Stromal cell of bone marrow (primary cell): Measurements from ENCODE around the gene LAT.
A peak's percentile ranks its signal among the peaks of the same experiment; 100 is the strongest.
"Not testable (repeated sequence)": the region's sequence is repeated elsewhere in the genome, so short reads cannot be mapped to it uniquely, and the experiment has no call there.

Experiments used
- DNase-seq: peaks from one replicate; pipeline ENCODE4 v3.0.0-alpha.2; 2012; ENCODE audit warnings: low read depth

Gene LAT, protein sequence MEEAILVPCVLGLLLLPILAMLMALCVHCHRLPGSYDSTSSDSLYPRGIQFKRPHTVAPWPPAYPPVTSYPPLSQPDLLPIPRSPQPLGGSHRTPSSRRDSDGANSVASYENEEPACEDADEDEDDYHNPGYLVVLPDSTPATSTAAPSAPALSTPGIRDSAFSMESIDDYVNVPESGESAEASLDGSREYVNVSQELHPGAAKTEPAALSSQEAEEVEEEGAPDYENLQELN

DNA sequence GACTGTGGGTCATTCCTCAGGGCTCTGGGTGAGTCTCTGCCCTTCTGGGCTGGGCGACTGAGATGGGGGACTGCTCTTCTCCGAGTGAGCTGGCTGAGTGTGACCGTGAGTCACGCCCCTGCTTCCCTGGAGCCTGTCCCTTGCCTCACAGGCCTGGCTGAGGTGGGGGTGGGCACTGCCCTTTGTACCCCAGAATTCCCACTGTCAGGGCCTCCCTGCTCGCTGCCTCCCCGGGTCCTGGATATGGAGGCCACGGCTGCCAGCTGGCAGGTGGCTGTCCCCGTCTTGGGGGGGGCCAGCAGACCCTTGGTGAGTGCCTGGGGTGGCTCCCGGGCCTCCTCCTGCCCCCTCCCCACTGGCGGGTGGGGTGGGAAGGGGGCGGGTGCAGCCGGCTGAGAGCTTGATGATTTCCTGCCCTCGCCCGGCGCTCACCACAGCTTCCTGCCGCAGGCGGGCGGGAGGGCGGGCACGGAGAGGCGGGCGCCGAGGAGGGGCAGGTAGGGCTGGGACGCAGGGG lies at the start of gene LAT:
Gene LAT (plus strand): TSS at position 434 of the 517 bp plus-strand sequence. CDS start 366 bp downstream, outside the sequence.
- DNase-seq = no peak

DNA sequence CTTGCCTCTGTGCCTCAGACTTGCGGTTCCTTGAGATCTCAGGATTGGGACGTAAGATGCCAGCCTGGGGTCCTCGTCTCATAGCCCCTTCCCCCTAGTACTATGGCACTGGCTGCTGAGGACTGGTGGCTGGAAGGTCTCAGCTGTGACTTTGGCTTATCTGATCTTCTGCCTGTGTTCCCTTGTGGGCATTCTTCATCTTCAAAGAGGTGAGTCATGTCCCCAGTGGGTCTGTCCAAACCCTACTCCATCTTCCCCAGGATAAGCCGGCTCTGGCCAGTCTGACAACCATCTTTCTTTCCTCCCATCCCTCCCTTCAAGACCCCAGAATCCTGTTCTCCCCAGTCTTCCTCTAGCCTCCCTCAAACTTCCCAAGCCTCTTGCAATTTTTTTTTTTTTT lies 49.5 kb upstream of the LAT start:
- no peak for DNase-seq

DNA sequence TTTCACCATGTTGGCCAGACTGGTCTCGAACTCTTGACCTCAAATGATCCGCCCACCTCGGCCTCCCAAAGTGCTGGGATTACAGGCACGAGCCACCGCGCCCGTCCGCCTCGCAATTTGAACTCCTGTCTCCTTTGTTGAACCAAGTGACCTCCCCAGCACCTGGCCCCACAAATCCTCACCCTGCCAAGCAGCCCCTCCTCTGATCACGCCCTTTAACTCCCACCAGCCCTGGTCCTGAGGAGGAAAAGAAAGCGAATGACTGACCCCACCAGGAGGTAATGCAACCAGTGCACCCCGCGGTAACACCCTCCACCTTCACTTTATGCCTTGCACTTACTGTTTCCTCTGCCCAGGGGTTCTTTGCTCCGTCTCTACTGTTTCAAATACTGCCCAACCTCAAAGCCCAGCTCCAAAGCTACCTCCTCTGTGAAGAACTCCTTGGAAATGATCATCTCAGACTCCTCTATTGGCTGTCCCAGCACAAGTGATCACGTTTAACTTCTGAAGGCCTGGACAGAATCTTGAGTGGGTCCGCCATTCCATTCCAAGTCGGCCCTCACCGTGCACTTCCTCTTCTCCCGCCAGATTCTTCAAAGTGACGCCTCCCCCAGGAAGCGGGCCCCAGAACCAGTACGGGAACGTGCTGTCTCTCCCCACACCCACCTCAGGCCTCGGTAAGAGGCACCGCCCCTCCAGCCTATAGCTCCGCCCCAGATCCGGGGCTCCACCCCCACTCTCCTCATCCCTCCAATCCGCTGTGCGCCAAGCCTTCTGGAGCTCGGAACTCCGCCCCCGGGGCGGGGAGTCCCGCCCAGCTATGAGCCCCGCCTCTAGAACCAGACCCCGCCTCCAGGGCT lies 48.7 kb upstream of the LAT start:
- peak; percentile 55 for DNase-seq

DNA sequence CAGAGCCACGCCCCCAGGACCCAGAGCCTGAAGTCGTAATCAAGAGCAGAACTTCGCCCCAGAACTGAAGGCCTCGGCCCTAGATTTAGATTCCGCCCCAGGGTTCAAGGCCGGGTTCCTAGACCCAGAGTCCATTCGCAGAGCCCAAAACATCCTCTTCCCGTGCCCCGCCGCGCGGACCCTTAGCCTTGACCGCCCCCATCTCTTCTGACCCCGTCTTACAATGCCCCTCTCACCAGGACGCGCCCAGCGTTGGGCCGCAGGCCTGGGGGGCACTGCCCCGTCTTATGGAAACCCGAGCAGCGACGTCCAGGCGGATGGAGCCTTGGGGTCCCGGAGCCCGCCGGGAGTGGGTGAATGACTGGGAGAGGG lies 48.1 kb upstream of the LAT start:
- no peak for DNase-seq

DNA sequence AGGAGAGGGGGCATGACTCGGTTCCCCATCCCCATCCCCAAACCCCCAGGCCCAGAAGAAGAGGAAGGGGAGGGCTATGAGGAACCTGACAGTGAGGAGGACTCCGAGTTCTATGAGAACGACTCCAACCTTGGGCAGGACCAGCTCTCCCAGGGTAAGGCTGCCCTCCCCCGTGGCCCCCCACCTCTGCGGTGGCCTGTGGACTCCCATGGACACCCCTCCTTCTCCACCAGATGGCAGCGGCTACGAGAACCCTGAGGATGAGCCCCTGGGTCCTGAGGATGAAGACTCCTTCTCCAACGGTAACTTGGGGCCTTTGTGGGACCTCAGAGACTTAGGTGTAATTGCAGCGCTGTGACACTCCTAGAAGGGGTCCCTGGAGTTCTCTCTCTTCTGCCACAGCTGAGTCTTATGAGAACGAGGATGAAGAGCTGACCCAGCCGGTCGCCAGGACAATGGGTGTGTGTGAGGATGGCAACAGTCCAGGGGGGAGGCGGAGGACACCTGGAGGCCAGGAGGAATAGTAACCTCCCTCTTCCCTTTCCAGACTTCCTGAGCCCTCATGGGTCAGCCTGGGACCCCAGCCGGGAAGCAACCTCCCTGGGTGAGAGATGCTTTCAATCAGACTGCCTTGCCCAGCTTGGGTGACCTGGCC lies 47.5 kb upstream of the LAT start:
- no peak for DNase-seq

DNA sequence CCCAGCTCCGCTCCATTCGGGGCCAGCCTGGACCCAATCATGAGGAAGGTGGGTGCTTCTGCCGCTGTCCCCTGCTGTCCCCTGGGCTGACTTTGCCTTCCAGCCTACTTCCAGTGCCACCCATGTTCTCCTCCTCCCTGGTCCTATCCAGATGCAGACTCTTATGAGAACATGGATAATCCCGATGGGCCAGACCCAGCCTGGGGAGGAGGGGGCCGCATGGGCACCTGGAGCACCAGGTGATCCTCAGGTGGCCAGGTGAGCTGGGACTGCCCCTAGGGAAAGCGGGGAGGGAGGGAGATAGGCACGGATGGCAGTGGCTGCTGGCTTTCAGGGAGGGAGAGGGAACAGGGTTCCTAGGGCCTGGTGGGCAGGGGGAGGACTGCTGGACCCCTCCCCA lies 46.1 kb upstream of the LAT start:
- DNase-seq = no peak

DNA sequence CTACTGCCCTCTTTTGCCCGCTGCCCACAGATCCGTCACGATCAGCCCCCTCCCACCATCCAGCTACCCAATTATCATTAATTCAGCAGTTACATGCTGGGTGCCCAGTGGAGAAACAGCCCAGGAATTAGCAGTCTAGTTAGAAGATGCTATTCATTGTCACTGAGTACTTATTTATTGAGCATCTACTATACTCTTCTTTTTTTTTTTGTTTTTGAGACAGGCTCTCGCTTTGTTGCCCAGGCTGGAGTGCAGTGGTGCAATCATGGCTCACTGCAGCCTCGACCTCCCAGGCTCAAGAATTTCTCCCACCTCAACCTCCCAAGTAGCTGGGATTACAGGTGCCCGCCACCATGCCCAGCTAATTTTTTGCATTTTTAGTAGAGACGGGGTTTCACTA lies 45.0 kb upstream of the LAT start:
- DNase-seq = not testable (repeated sequence)

DNA sequence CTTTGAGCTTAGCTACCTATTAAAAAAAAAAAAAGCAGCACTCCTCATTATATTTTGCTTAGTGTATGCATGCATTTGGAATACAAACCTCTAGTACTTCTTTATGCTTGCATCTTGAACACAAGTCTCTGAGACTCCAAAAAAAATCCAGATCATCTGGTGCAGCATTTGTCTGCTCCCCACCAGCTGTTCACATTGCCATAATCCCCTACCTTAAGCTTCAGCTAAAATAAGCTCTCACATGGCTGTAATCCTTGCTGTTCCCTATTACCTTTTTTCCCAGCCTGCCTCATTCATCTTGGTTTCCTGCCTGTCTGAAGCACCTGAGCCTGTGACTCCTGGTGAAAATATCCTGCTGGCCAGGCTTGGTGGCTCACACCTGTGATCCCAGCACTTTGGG lies 41.6 kb upstream of the LAT start:
- no peak for DNase-seq

DNA sequence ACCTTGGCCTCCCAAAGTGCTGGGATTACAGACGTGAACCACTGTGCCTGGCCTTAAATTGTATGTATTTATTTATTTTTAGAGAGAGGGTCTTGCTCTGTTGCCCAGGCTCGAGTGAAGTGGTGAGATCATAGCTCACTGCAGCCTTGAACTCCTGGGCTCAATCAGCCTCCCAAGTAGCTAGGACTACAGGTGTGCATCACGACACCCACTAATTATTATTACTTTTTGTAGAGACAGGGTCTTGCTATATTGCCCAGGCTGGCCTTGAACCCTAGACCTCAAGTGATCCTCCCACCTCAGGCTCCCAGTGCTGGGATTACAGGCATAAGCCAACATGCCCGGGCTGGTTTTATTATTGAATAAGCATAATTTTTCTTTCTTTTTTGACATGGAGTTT lies 38.2 kb upstream of the LAT start:
- DNase-seq = no peak

DNA sequence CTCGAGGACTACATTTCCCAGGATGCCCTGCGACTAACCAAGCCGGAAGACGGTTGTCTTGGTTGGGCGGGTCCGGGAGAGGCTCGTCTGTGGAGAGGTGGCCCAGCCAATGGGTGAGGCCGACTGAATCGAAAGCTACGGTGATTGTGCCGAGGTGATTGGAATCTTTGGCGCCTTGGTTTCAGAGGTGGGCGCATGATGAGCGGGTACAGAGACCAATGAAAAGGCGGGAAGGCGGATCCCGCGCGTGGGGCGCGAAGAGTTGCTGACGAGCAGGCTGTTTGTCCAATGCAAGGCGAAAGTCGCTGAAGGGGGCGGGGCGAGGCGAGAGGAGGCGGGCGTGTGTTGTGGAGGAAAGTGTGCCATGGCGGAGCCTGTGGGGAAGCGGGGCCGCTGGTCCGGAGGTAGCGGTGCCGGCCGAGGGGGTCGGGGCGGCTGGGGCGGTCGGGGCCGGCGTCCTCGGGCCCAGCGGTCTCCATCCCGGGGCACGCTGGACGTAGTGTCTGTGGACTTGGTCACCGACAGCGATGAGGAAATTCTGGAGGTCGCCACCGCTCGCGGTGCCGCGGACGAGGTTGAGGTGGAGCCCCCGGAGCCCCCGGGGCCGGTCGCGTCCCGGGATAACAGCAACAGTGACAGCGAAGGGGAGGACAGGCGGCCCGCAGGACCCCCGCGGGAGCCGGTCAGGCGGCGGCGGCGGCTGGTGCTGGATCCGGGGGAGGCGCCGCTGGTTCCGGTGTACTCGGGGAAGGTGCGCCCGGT lies 34.0 kb upstream of the LAT start, which contains the start of gene NFATC2IP:
Gene NFATC2IP (plus strand): TSS at position 290 of the 762 bp plus-strand sequence. CDS start 75 bp downstream, at position 365.
- DNase-seq = peak; percentile 100

DNA sequence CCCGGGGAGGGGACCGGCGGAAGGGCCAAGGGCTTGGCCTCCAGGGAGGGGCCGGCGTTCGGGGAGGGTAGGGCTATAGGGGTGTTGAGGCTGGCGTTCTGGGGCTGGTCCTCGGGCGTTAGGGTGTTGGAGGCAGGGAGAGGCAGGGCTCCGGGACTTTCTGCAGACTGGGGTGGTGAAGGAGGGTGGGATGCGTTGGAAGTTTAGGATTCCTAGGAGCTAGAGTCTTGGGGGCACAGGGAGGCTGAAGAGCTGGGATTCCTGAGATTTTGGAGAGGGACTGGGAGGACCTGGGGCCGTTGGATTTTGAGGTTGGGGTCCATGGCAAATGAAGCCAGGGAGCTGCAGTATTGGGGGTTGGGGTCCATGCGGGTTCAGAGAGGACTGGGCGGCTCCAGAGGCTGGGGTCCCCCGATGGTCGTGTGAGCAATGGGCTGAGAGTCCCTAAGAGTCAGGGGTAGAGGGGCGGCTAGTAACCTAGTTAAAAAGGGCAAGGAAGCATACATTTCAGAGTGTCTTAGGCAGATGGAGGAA lies 33.4 kb upstream of the LAT start:
- no peak for DNase-seq

DNA sequence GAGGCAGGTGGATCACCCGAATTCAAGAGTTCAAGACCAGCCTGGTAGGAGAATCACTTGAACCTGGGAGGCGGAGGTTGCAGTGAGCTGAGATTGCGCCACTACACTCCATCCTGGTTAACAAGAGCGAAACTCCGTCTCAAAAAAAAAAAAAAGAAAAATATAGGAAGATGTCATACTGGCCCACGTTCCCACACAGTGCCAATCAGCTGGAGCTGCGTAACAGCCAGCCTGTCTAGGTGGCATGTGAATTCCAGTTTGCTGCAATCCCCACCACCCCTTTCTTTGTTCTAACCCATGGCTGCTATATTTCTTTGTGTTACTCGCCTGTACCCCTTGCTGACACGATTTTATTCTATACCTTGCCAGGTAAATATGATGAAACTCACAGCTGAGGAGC lies 26.6 kb upstream of the LAT start:
- no peak for DNase-seq

DNA sequence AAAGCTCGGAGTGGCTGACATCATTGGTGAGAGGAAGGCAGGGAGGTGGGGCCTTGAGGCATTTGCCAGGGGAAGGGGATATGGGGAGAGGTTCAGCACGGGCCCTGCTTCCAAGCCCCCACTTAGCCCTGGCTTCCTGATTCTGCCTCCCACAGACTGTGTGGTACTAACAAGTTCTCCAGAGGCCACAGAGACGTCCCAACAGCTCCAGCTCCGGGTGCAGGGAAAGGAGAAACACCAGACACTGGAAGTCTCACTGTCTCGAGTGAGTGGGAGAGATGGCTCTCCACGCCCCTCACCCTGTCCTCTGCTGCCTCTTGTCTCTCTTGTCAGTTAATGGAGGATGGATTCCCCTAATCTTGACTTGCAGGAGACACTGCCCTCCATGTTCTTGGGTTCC lies 26.0 kb upstream of the LAT start:
- no peak for DNase-seq

DNA sequence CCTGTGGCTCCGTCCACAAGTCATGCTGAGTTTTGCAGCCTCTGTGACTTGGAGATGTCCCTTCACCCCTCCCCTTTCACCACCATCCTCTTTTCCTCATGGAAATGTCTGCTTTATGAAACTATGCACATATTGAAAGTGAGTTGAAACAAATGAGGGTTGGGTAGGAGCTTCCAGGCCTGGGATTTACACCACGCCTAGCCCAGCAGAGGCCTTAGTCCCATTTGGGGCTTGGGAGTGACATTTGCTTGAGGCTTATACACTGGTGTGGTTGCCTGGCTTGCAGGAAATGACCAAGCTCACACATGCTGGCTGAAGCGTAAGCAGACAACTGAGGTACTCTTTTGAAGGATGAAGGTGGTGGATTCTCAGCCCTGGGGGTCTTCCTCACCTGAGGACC lies 20.8 kb upstream of the LAT start:
- no peak for DNase-seq

DNA sequence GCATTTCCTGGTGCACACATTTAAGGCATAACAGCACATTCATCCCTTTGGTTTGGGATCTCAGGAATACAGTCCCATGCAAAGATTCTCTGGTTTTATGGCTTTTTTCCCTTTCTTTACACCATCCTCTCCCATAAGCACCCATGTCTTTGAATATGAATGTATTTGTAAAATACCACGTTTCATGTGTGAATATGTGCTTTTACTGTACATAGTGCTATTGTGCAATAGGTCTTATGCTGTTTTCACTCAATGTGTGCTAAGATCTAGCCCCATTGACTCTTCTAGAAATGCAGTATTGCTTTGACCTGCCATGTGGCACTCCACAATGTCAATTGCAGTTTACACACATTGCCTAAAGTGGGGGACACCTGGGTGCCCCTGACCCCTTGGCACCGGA lies 20.4 kb upstream of the LAT start:
- no peak for DNase-seq

DNA sequence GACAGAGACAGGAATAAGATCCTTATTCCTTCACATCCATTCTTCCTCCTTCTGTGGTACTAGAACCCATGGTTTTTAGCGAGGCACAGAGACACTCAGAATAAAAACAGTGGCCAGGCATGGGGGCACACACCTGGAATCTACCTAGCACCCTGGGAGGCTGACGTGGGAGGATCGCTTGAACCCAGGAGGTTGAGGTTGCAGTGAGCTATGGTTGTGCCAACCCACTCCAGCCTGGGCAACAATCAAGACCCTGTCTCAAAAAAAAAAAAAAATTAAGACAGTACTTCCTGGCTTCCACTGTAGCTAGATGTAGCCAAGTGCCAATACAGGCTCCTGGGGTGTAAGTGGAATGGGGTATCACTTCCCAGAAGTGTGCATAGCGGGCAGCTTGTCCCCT lies 17.7 kb upstream of the LAT start:
- DNase-seq = no peak

DNA sequence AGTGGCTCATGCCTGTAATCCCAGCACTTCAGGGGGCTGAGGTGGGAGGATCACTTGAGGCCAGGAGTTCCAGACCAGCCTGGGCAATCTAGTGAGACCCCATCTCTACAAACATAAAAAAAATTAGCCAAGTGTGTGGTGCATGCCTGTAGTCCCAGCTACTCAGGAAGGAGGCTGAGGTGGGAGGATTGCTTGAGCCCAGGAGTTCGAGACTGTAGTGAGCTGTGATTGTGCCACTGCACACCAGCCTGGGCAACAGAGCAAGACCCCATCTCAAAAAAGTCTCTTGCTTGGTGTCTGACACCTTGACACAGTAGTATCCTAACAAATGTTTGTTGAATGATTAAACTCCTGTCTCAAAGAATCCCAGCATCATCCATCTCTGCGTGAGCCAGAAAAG lies 15.2 kb upstream of the LAT start:
- DNase-seq = not testable (repeated sequence)

DNA sequence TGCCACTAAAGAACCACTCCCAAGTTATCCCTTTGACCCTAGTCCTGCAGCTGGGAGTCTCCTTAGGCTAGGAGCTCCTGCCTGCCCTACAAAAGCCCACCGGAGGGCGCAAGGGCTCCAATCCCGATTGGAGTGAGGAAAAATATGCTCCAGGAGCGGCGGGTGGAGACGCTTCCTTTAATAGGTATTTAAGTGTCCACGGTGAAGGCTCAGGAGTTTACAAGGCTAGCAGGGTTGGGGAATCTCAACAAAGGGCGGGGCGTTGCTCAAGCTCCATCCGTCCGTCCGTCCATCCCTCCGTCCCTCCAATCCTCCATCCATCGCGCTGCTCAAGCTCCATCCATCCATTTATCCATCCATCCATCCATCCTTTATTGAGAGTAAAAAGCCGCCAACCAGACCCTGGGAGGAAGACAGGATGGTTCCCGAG lies 10.8 kb upstream of the LAT start:
- peak; percentile 66 for DNase-seq

DNA sequence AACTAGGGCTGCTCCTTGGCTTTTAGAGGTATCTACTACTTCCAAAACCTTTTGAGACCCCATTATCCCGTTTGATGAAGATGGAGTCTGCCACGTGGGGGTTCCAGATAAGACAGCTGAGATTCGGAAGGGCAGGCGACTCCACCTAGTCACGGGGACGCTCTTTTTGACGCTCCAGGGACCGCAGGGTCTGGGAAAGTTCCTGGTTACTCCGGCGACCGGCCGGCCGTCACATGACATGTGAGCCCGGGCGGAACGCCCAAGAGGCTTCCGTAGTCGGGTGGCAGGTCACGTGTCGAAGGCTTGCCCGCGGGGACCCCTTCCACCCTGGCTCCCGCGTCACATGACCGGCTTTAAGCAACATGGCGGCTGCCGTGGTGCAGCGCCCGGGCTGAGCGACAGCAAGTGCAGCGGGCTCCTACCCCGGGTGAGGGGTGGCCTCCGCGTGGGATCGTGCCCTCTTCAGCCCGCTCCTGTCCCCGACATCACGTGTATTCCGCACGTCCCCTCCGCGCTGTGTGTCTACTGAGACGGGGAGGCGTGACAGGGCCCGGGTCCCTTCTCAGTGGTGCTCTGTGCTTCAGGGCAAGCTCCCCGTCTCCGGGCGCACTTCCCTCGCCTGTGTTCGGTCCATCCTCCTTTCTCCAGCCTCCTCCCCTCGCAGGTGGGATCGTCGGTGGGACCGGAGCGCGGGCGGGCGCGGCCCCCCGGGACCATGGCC lies 10.3 kb upstream of the LAT start, which contains the start of gene SPNS1:
Gene SPNS1 (plus strand): TSS at position 342 of the 721 bp plus-strand sequence. CDS start 374 bp downstream, at position 716.
- DNase-seq = peak; percentile 94

DNA sequence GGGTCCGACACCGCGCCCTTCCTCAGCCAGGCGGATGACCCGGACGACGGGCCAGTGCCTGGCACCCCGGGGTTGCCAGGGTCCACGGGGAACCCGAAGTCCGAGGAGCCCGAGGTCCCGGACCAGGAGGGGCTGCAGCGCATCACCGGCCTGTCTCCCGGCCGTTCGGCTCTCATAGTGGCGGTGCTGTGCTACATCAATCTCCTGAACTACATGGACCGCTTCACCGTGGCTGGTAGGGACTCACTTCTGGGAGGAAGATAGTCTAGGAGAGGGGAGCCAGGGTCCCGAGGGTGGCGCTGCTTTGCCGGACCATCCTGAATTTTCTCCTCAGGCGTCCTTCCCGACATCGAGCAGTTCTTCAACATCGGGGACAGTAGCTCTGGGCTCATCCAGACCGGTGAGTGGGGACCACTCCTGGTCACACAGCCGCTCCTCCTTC lies 9.7 kb upstream of the LAT start:
- DNase-seq = no peak
